GM23338 (cell line): Measurements from ENCODE around the gene STARD3. TPM values are rescaled to one million over a fixed set of nuclear protein-coding genes. Genes with fewer than 3 reads are reported as not detected.

Experiments
- ATAC-seq: fragments of 200-7000 bp; cut with Tn5 transposase; 3 replicates; pipeline ENCODE4 v1.9.1; 2020
- DNase-seq: peaks from one replicate; pipeline ENCODE4 v3.0.0-alpha.2; 2015; ENCODE audit warnings: low spot score
- H2AFZ ChIP-seq: fragments of 200-600 bp; sonication (generic); 2 replicates; pipeline ENCODE4 v1.8.0; 2016; ENCODE audit warnings: antibody characterized with exemption, mild to moderate bottlenecking, moderate library complexity
- H3F3A ChIP-seq: fragments of 200-600 bp; sonication (generic); replicated peaks from 2 replicates; pipeline ENCODE4 v1.8.0; 2017; ENCODE audit warnings: antibody characterized with exemption, mixed run types, low read depth
- H3K27ac ChIP-seq: fragments of 200-600 bp; sonication (generic); 2 replicates; pipeline ENCODE4 v1.6.1; 2016; ENCODE audit warnings: low read depth
- H3K27me3 ChIP-seq: fragments of 200-600 bp; sonication (generic); 2 replicates; pipeline ENCODE4 v1.8.0; 2016; ENCODE audit warnings: mild to moderate bottlenecking, mixed run types, moderate library complexity; ENCODE audit not compliant: insufficient read depth
- H3K36me3 ChIP-seq: fragments of 200-600 bp; sonication (generic); 2 replicates; pipeline ENCODE4 v1.8.0; 2016; ENCODE audit warnings: mild to moderate bottlenecking; ENCODE audit not compliant: insufficient read depth
- H3K4me1 ChIP-seq: fragments of 200-600 bp; sonication (generic); 2 replicates; pipeline ENCODE4 v1.8.0; 2016; ENCODE audit warnings: mild to moderate bottlenecking, moderate library complexity; ENCODE audit not compliant: insufficient read depth
- H3K4me2 ChIP-seq: fragments of 200-600 bp; sonication (generic); 2 replicates; pipeline ENCODE4 v1.7.1; 2017; ENCODE audit warnings: mixed run types
- H3K4me3 ChIP-seq: fragments of 200-600 bp; sonication (generic); 2 replicates; pipeline ENCODE4 v1.6.1; 2016; ENCODE audit warnings: mixed run types
- H3K79me2 ChIP-seq: fragments of 200-600 bp; sonication (generic); replicated peaks from 2 replicates; pipeline ENCODE4 v1.8.0; 2017; ENCODE audit warnings: mild to moderate bottlenecking; ENCODE audit not compliant: insufficient read depth
- H3K9me2 ChIP-seq: fragments of 200-600 bp; sonication (generic); 2 replicates; pipeline ENCODE4 v1.8.0; 2017; ENCODE audit not compliant: insufficient read depth
- H4K20me1 ChIP-seq: fragments of 200-600 bp; sonication (generic); replicated peaks from 2 replicates; pipeline ENCODE4 v1.8.0; 2017; ENCODE audit warnings: mild to moderate bottlenecking; ENCODE audit not compliant: insufficient read depth
- H3K27ac Mint-ChIP-seq: 2 replicates; pipeline ENCODE4 v1.8.0; 2020; ENCODE audit warnings: inconsistent platforms, mild to moderate bottlenecking, moderate library complexity, mixed read lengths
- H3K27me3 Mint-ChIP-seq: 3 replicates; pipeline ENCODE4 v1.8.0; 2022; ENCODE audit warnings: low read depth, mild to moderate bottlenecking, moderate library complexity, mixed read lengths, inconsistent platforms; ENCODE audit not compliant: insufficient read depth, poor library complexity
- H3K36me3 Mint-ChIP-seq: 3 replicates; pipeline ENCODE4 v1.8.0; 2021; ENCODE audit warnings: low read depth, mild to moderate bottlenecking, inconsistent platforms, moderate library complexity, mixed read lengths
- H3K4me1 Mint-ChIP-seq: 3 replicates; pipeline ENCODE4 v1.8.0; 2020; ENCODE audit warnings: mild to moderate bottlenecking, inconsistent platforms, mixed read lengths
- H3K4me3 Mint-ChIP-seq: 3 replicates; pipeline ENCODE4 v1.8.0; 2021; ENCODE audit warnings: moderate library complexity, mild to moderate bottlenecking, inconsistent platforms, mixed read lengths
- H3K9me3 Mint-ChIP-seq: 3 replicates; pipeline ENCODE4 v1.8.0; 2020; ENCODE audit warnings: moderate library complexity, mild to moderate bottlenecking, inconsistent platforms, mixed read lengths
- CREB1 ChIP-seq: fragments of 250-450 bp; sonication (Bioruptor Pico); IDR thresholded peaks from 2 replicates; pipeline ENCODE4 v1.5.0; 2020; ENCODE audit warnings: low read depth, mild to moderate bottlenecking, moderate library complexity
- EZH2 ChIP-seq: fragments of 200-600 bp; sonication (generic); IDR thresholded peaks from one replicate; pipeline ENCODE4 v1.8.0; 2017; ENCODE audit warnings: antibody characterized with exemption, mild to moderate bottlenecking, low read depth; ENCODE audit not compliant: unreplicated experiment
- EZH2phosphoT487 ChIP-seq: fragments of 200-600 bp; sonication (generic); IDR thresholded peaks from one replicate; pipeline ENCODE4 v1.8.1; 2018; ENCODE audit warnings: antibody characterized with exemption; ENCODE audit not compliant: unreplicated experiment
- JUNB ChIP-seq: IDR thresholded peaks from one replicate; pipeline ENCODE4 v1.6.1; 2016; ENCODE audit warnings: antibody characterized with exemption; ENCODE audit not compliant: unreplicated experiment
- NANOG ChIP-seq: IDR thresholded peaks from 2 replicates; pipeline ENCODE4 v1.6.1; 2016; ENCODE audit warnings: antibody characterized with exemption, borderline replicate concordance
- POLR2AphosphoS5 ChIP-seq: IDR thresholded peaks from 2 replicates; pipeline ENCODE4 v1.6.1; 2016; ENCODE audit warnings: antibody characterized with exemption, low read depth
- STAT1 ChIP-seq: IDR thresholded peaks from one replicate; pipeline ENCODE4 v1.6.1; 2016; ENCODE audit warnings: antibody characterized with exemption; ENCODE audit not compliant: unreplicated experiment
- ZNF114 ChIP-seq: fragments of 250-450 bp; sonication (Bioruptor Pico); IDR thresholded peaks from 2 replicates; pipeline ENCODE4 v1.5.0; 2020; ENCODE audit warnings: mild to moderate bottlenecking, moderate library complexity
- ZNF331 ChIP-seq: fragments of 250-450 bp; sonication (Bioruptor Pico); IDR thresholded peaks from 2 replicates; pipeline ENCODE4 v1.5.0; 2020; ENCODE audit warnings: low read depth, mild to moderate bottlenecking, moderate library complexity
- polyA plus RNA-seq: library from polyadenylated mRNA; unstranded; fragments of >200 nt; fragmentation: Nextera tagmentation; extraction: Ambion mirVana; gene quantifications from 2 replicates; pipeline ENCODE4 v1.2.1, GENCODE V29; 2016
- total RNA-seq: library from RNA; depleted of rRNA; stranded (reverse); fragments of >200 nt; shearing (Covaris generic); gene quantifications from 2 replicates; pipeline ENCODE4 v1.2.3, GENCODE V29; 2014
- TF ChIP-seq, protein P1 (sequence below), 2 experiments: fragments of 200-600 bp in 1 of 2; sonication (generic) in 1 of 2; conservative IDR thresholded peaks; 2 replicates each; pipeline versions ENCODE4 v1.5.1 to v1.6.1; 2016 to 2017; ENCODE audit warnings: antibody characterized with exemption in 2 of 2, low read depth in 2 of 2, mild to moderate bottlenecking in 2 of 2, moderate library complexity in 1 of 2
- TF ChIP-seq, protein P2 (sequence below): IDR thresholded peaks from one replicate; pipeline ENCODE4 v1.6.1; 2018; ENCODE audit warnings: antibody characterized with exemption; ENCODE audit not compliant: unreplicated experiment
- TF ChIP-seq, protein P3 (sequence below): IDR thresholded peaks from 2 replicates; pipeline ENCODE4 v1.6.1; 2016; ENCODE audit warnings: antibody characterized with exemption
- TF ChIP-seq, protein P4 (sequence below): fragments of 250-450 bp; sonication (Bioruptor Pico); IDR thresholded peaks from 2 replicates; pipeline ENCODE4 v1.5.0; 2020; ENCODE audit warnings: mild to moderate bottlenecking, moderate library complexity

The STARD3 gene
- total and polyA plus RNA-seq, 2 experiments from 2014 or later, result 26.4 to 53.3 TPM

DNA sequence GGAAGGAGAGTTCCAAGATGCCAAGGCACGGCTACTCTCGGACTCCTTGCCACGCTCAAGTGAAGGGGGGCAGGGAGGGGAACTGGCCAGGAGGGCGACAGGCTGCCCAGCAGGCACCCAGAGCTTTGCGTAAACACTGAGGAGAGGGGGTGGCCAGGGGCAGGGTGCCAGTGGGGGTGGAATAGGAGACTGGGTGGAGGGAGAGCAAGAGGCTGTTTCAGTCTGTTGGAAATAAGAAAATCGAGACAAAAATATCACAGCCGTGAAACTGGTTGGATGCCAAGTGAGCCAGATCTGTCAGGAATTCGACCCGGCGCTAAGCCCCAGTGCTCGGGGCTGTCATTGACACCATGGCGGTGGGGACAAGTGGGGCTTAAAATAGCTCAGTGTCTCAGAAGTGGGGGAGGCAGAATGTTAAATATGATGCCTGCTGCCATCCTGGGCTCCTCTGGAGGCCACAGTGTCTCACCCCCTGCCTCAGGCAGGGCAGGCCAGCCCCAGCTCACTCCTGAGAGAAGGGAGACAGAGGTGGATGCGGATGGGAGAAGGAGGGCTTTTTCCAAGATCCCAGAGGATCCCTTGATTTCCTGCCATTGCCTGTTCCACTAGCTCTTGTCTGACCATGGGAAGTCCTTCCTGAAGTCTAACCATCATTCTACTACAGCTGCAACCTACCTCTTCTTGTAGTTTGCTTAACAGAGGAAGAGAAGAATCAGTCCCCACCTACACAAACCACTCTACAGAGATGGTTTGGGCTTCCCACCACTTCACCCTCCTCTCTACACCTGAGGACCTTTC, 40.8 kb downstream of the STARD3 start:
- Histone ChIP-seq H3K4me1 (0 out of 2 replicates have a peak, but pooled peaks cover 5% of the 10 kb centered on the region), H3K27ac (no peak overlapping the region), H3K4me3 (no peak overlapping the region), H3K27me3 (no peaks in the 10 kb centered on the region), H3K9me2 (no peaks in the 10 kb centered on the region), H3K4me2 (no peak overlapping the region), H3F3A (no peaks in the 10 kb centered on the region), H3K79me2 (no peaks in the 10 kb centered on the region), H2AFZ (no peak overlapping the region), H3K36me3 (no peaks in the 10 kb centered on the region), H4K20me1 (no peaks in the 10 kb centered on the region)
- H3K4me3 Mint-ChIP-seq, result no peak overlapping the region
- no peaks in the 10 kb centered on the region for H3K9me3 Mint-ChIP-seq
- no peak for DNase-seq
- H3K4me1 Mint-ChIP-seq, result peaks cover 25% of the 10 kb centered on the region
- no peak overlapping the region for H3K27ac Mint-ChIP-seq
- no peak for ATAC-seq
- peaks cover 27% of the 10 kb centered on the region for H3K27me3 Mint-ChIP-seq
- peaks cover 21% of the 10 kb centered on the region for H3K36me3 Mint-ChIP-seq
- TF ChIP-seq, protein P1, sequence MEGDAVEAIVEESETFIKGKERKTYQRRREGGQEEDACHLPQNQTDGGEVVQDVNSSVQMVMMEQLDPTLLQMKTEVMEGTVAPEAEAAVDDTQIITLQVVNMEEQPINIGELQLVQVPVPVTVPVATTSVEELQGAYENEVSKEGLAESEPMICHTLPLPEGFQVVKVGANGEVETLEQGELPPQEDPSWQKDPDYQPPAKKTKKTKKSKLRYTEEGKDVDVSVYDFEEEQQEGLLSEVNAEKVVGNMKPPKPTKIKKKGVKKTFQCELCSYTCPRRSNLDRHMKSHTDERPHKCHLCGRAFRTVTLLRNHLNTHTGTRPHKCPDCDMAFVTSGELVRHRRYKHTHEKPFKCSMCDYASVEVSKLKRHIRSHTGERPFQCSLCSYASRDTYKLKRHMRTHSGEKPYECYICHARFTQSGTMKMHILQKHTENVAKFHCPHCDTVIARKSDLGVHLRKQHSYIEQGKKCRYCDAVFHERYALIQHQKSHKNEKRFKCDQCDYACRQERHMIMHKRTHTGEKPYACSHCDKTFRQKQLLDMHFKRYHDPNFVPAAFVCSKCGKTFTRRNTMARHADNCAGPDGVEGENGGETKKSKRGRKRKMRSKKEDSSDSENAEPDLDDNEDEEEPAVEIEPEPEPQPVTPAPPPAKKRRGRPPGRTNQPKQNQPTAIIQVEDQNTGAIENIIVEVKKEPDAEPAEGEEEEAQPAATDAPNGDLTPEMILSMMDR (conservative IDR thresholded peaks at IDR 0.05; ENCODE audit: low read depth in 2 of 2), result no peak
- TF ChIP-seq POLR2AphosphoS5 (no peak), JUNB (no peak), CREB1 (CRISPR knock-in tag) (no peak), STAT1 (no peak), ZNF114 (CRISPR knock-in tag) (no peak), ZNF331 (CRISPR knock-in tag) (no peak), NANOG (no peak), EZH2 (no peak), EZH2phosphoT487 (no peak)
- TF ChIP-seq, protein P2, sequence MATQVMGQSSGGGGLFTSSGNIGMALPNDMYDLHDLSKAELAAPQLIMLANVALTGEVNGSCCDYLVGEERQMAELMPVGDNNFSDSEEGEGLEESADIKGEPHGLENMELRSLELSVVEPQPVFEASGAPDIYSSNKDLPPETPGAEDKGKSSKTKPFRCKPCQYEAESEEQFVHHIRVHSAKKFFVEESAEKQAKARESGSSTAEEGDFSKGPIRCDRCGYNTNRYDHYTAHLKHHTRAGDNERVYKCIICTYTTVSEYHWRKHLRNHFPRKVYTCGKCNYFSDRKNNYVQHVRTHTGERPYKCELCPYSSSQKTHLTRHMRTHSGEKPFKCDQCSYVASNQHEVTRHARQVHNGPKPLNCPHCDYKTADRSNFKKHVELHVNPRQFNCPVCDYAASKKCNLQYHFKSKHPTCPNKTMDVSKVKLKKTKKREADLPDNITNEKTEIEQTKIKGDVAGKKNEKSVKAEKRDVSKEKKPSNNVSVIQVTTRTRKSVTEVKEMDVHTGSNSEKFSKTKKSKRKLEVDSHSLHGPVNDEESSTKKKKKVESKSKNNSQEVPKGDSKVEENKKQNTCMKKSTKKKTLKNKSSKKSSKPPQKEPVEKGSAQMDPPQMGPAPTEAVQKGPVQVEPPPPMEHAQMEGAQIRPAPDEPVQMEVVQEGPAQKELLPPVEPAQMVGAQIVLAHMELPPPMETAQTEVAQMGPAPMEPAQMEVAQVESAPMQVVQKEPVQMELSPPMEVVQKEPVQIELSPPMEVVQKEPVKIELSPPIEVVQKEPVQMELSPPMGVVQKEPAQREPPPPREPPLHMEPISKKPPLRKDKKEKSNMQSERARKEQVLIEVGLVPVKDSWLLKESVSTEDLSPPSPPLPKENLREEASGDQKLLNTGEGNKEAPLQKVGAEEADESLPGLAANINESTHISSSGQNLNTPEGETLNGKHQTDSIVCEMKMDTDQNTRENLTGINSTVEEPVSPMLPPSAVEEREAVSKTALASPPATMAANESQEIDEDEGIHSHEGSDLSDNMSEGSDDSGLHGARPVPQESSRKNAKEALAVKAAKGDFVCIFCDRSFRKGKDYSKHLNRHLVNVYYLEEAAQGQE, result no peak
- TF ChIP-seq, protein P3, sequence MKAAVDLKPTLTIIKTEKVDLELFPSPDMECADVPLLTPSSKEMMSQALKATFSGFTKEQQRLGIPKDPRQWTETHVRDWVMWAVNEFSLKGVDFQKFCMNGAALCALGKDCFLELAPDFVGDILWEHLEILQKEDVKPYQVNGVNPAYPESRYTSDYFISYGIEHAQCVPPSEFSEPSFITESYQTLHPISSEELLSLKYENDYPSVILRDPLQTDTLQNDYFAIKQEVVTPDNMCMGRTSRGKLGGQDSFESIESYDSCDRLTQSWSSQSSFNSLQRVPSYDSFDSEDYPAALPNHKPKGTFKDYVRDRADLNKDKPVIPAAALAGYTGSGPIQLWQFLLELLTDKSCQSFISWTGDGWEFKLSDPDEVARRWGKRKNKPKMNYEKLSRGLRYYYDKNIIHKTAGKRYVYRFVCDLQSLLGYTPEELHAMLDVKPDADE, result no peak
- TF ChIP-seq, protein P4, sequence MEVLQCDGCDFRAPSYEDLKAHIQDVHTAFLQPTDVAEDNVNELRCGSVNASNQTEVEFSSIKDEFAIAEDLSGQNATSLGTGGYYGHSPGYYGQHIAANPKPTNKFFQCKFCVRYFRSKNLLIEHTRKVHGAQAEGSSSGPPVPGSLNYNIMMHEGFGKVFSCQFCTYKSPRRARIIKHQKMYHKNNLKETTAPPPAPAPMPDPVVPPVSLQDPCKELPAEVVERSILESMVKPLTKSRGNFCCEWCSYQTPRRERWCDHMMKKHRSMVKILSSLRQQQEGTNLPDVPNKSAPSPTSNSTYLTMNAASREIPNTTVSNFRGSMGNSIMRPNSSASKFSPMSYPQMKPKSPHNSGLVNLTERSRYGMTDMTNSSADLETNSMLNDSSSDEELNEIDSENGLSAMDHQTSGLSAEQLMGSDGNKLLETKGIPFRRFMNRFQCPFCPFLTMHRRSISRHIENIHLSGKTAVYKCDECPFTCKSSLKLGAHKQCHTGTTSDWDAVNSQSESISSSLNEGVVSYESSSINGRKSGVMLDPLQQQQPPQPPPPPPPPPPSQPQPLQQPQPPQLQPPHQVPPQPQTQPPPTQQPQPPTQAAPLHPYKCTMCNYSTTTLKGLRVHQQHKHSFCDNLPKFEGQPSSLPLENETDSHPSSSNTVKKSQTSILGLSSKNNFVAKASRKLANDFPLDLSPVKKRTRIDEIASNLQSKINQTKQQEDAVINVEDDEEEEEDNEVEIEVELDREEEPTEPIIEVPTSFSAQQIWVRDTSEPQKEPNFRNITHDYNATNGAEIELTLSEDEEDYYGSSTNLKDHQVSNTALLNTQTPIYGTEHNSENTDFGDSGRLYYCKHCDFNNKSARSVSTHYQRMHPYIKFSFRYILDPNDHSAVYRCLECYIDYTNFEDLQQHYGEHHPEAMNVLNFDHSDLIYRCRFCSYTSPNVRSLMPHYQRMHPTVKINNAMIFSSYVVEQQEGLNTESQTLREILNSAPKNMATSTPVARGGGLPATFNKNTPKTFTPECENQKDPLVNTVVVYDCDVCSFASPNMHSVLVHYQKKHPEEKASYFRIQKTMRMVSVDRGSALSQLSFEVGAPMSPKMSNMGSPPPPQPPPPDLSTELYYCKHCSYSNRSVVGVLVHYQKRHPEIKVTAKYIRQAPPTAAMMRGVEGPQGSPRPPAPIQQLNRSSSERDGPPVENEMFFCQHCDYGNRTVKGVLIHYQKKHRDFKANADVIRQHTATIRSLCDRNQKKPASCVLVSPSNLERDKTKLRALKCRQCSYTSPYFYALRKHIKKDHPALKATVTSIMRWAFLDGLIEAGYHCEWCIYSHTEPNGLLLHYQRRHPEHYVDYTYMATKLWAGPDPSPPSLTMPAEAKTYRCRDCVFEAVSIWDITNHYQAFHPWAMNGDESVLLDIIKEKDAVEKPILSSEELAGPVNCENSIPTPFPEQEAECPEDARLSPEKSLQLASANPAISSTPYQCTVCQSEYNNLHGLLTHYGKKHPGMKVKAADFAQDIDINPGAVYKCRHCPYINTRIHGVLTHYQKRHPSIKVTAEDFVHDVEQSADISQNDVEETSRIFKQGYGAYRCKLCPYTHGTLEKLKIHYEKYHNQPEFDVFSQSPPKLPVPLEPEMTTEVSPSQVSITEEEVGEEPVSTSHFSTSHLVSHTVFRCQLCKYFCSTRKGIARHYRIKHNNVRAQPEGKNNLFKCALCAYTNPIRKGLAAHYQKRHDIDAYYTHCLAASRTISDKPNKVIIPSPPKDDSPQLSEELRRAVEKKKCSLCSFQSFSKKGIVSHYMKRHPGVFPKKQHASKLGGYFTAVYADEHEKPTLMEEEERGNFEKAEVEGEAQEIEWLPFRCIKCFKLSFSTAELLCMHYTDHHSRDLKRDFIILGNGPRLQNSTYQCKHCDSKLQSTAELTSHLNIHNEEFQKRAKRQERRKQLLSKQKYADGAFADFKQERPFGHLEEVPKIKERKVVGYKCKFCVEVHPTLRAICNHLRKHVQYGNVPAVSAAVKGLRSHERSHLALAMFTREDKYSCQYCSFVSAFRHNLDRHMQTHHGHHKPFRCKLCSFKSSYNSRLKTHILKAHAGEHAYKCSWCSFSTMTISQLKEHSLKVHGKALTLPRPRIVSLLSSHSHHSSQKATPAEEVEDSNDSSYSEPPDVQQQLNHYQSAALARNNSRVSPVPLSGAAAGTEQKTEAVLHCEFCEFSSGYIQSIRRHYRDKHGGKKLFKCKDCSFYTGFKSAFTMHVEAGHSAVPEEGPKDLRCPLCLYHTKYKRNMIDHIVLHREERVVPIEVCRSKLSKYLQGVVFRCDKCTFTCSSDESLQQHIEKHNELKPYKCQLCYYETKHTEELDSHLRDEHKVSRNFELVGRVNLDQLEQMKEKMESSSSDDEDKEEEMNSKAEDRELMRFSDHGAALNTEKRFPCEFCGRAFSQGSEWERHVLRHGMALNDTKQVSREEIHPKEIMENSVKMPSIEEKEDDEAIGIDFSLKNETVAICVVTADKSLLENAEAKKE, result no peak
